H9 (cell line): ENCODE data around the gene SLC16A11. TPM values are rescaled to one million over a fixed set of nuclear protein-coding genes. Genes with fewer than 3 reads are reported as not detected.

Experiments
- DNase-seq: peaks from one replicate; pipeline ENCODE4 v3.0.0-alpha.2; 2017
- H2AFZ ChIP-seq: one replicate; pipeline ENCODE4 v1.6.1; 2013; ENCODE audit warnings: mild to moderate bottlenecking, low read length, control low read depth, moderate library complexity
- H2AK5ac ChIP-seq: 2 replicates; pipeline ENCODE4 v1.6.1; 2013; ENCODE audit warnings: low read length, control low read depth, mixed read lengths; ENCODE audit not compliant: insufficient read length
- H2BK120ac ChIP-seq: one replicate; pipeline ENCODE4 v1.6.1; 2013; ENCODE audit warnings: low read depth, mild to moderate bottlenecking, low read length, control low read depth, inconsistent platforms; ENCODE audit not compliant: poor library complexity, severe bottlenecking
- H2BK12ac ChIP-seq: 2 replicates; pipeline ENCODE4 v1.6.1; 2013; ENCODE audit warnings: low read length, control low read depth, mixed read lengths, low read depth; ENCODE audit not compliant: insufficient read length
- H2BK15ac ChIP-seq: 2 replicates; pipeline ENCODE4 v1.6.1; 2013; ENCODE audit warnings: low read depth, low read length, control low read depth
- H2BK20ac ChIP-seq: one replicate; pipeline ENCODE4 v1.6.1; 2013; ENCODE audit warnings: low read depth, mild to moderate bottlenecking, low read length, control low read depth, inconsistent platforms; ENCODE audit not compliant: poor library complexity, severe bottlenecking
- H2BK5ac ChIP-seq: 2 replicates; pipeline ENCODE4 v1.6.1; 2013; ENCODE audit warnings: low read length, control low read depth, mixed read lengths; ENCODE audit not compliant: insufficient read length
- H3K14ac ChIP-seq: 2 replicates; pipeline ENCODE4 v1.6.1; 2013; ENCODE audit warnings: low read length, control low read depth; ENCODE audit not compliant: insufficient read depth
- H3K18ac ChIP-seq: 2 replicates; pipeline ENCODE4 v1.6.1; 2013; ENCODE audit warnings: low read depth, mild to moderate bottlenecking, mixed read lengths, low read length, control low read depth; ENCODE audit not compliant: insufficient read length
- H3K23ac ChIP-seq: 2 replicates; pipeline ENCODE4 v1.6.1; 2013; ENCODE audit warnings: low read length, control low read depth, mixed read lengths, low read depth; ENCODE audit not compliant: insufficient read length
- H3K23me2 ChIP-seq: 2 replicates; pipeline ENCODE4 v1.6.1; 2013; ENCODE audit warnings: low read depth, mild to moderate bottlenecking, mixed read lengths, low read length, control low read depth; ENCODE audit not compliant: insufficient read length, poor library complexity, severe bottlenecking
- H3K27ac ChIP-seq: 2 replicates; pipeline ENCODE4 v1.5.1; 2013; ENCODE audit warnings: low read length, control low read depth, mixed read lengths, low read depth; ENCODE audit not compliant: insufficient read length
- H3K27me3 ChIP-seq: 2 replicates; pipeline ENCODE4 v1.6.1; 2013; ENCODE audit warnings: low read length, control low read depth, inconsistent platforms; ENCODE audit not compliant: insufficient read depth
- H3K4ac ChIP-seq: 2 replicates; pipeline ENCODE4 v1.6.1; 2013; ENCODE audit warnings: low read depth, mild to moderate bottlenecking, control low read depth, inconsistent platforms, low read length, moderate library complexity
- H3K4me1 ChIP-seq: 2 replicates; pipeline ENCODE4 v1.6.1; 2013; ENCODE audit warnings: low read length, control low read depth, inconsistent platforms; ENCODE audit not compliant: insufficient read depth
- H3K4me2 ChIP-seq: 2 replicates; pipeline ENCODE4 v1.6.1; 2013; ENCODE audit warnings: low read length, control low read depth, mixed read lengths; ENCODE audit not compliant: insufficient read length, insufficient read depth
- H3K56ac ChIP-seq: 2 replicates; pipeline ENCODE4 v1.6.1; 2013; ENCODE audit warnings: low read depth, mild to moderate bottlenecking, mixed read lengths, low read length, control low read depth; ENCODE audit not compliant: insufficient read length
- H3K79me1 ChIP-seq: 2 replicates; pipeline ENCODE4 v1.6.1; 2013; ENCODE audit warnings: low read depth, mild to moderate bottlenecking, moderate library complexity, low read length, control low read depth, inconsistent platforms; ENCODE audit not compliant: insufficient read depth, poor library complexity, severe bottlenecking
- H3K79me2 ChIP-seq: 2 replicates; pipeline ENCODE4 v1.6.1; 2013; ENCODE audit warnings: low read length, control low read depth, inconsistent platforms; ENCODE audit not compliant: insufficient read depth
- H3K9ac ChIP-seq: 2 replicates; pipeline ENCODE4 v1.6.1; 2013; ENCODE audit warnings: low read length, control low read depth, mixed read lengths; ENCODE audit not compliant: insufficient read length; ENCODE audit errors: extremely low read depth
- H3K9me3 ChIP-seq: one replicate; pipeline ENCODE4 v1.6.1; 2013; ENCODE audit warnings: low read depth, low read length, inconsistent platforms; ENCODE audit not compliant: control insufficient read depth
- H3T11ph ChIP-seq: one replicate; pipeline ENCODE4 v1.6.1; 2013; ENCODE audit warnings: mild to moderate bottlenecking, low read length, control low read depth, inconsistent platforms
- H4K20me1 ChIP-seq: one replicate; pipeline ENCODE4 v1.6.1; 2013; ENCODE audit not compliant: control insufficient read depth, insufficient read length, insufficient read depth
- H4K5ac ChIP-seq: 2 replicates; pipeline ENCODE4 v1.6.1; 2013; ENCODE audit warnings: low read depth, mild to moderate bottlenecking, mixed read lengths, low read length, control low read depth; ENCODE audit not compliant: insufficient read length
- H4K8ac ChIP-seq: replicated peaks from 2 replicates; pipeline ENCODE4 v1.6.1; 2013; ENCODE audit warnings: low read length, control low read depth, mixed read lengths, low read depth; ENCODE audit not compliant: insufficient read length
- H4K91ac ChIP-seq: 2 replicates; pipeline ENCODE4 v1.6.1; 2013; ENCODE audit warnings: low read depth, mild to moderate bottlenecking, moderate library complexity, mixed read lengths, low read length, control low read depth; ENCODE audit not compliant: insufficient read length
- H3K27ac Mint-ChIP-seq, 3 experiments: 2 replicates in 2 of 3; 3 replicates in 1 of 3; pipeline ENCODE4 v1.8.0; 2020 to 2021; ENCODE audit warnings: mixed read lengths in 3 of 3, mild to moderate bottlenecking in 1 of 3, moderate library complexity in 1 of 3
- H3K27me3 Mint-ChIP-seq: 2 replicates; pipeline ENCODE4 v1.8.0; 2021; ENCODE audit warnings: low read depth, mild to moderate bottlenecking, moderate library complexity, mixed read lengths
- H3K36me3 Mint-ChIP-seq, 3 experiments: 2 replicates in 2 of 3; 3 replicates in 1 of 3; pipeline ENCODE4 v1.8.0; 2020 to 2021; ENCODE audit warnings: low read depth in 3 of 3, mixed read lengths in 3 of 3; ENCODE audit not compliant: insufficient read depth in 1 of 3
- H3K4me1 Mint-ChIP-seq, 2 experiments: 2 replicates each; pipeline ENCODE4 v1.8.0; 2020; ENCODE audit warnings: mixed read lengths in 2 of 2
- H3K4me3 Mint-ChIP-seq, 2 experiments: 2 replicates in 1 of 2; 3 replicates in 1 of 2; pipeline ENCODE4 v1.8.0; 2020 to 2021; ENCODE audit warnings: mild to moderate bottlenecking in 2 of 2, mixed read lengths in 2 of 2, moderate library complexity in 1 of 2
- H3K9me3 Mint-ChIP-seq, 2 experiments: 2 replicates in 1 of 2; 3 replicates in 1 of 2; pipeline ENCODE4 v1.8.0; 2020; ENCODE audit warnings: mild to moderate bottlenecking in 2 of 2, mixed read lengths in 2 of 2, moderate library complexity in 1 of 2
- WGBS: extraction: QIAGEN DNeasy Blood & Tissue Kit; methylation state at CpG from one replicate; pipeline ENCODE4 v1.1.7; 2013; ENCODE audit warnings: missing lambda C conversion rate, low lambda C conversion rate, mixed read lengths; ENCODE audit not compliant: insufficient read length; ENCODE audit errors: extremely low coverage; 5-methylcytosine and 5-hydroxymethylcytosine counted together
- total RNA-seq: library from RNA; stranded (reverse); gene quantifications from 2 replicates; pipeline ENCODE4 v1.2.1, GENCODE V29; 2021
- TF ChIP-seq, protein P1 (sequence below): fragments of 200-600 bp; sonication (generic); conservative IDR thresholded peaks from 3 replicates; pipeline ENCODE4 v1.8.0; 2021; ENCODE audit warnings: antibody characterized with exemption, mild to moderate bottlenecking

Gene SLC16A11
- total RNA-seq, 1 experiment from 2014 or later, result 0.13 TPM

DNA sequence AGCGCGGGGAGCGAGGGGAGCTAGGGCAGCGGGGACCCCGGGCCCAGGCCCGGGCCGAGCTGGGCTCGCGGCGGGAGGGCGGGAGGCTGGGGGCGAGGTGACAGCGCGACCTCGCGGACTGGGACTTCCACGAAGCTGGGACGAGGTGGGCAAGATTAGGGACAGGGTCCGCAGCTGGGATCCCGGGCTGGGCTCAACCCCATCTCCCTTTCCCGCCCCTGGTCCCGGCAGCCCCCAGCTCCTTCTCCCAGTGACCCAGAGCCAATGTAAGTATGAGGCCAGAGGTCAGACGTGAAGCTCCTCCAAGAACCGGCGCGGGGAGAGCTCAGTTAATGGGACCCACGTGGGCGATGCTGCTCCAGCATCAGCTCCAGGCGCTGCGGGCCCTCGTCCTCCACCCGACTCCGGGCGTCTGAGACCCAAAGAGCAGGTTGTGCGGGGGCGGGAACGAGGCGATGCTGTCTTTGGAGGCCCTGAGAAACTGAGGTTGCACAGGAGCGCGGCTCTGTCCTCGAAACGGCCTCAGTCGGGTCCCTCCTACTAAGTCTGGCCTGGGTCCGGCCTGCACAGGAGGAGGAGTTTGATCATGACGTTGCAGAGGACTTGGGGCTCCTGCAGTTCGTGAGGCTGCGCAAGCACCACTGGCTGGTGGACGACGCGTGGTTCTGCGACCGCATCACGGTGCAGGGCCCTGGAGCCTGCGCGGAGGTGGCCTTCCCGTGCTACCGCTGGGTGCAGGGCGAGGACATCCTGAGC, 47.5 kb downstream of the SLC16A11 start:
- no peak overlapping the region for H2AK5ac ChIP-seq
- TF ChIP-seq, protein P1, sequence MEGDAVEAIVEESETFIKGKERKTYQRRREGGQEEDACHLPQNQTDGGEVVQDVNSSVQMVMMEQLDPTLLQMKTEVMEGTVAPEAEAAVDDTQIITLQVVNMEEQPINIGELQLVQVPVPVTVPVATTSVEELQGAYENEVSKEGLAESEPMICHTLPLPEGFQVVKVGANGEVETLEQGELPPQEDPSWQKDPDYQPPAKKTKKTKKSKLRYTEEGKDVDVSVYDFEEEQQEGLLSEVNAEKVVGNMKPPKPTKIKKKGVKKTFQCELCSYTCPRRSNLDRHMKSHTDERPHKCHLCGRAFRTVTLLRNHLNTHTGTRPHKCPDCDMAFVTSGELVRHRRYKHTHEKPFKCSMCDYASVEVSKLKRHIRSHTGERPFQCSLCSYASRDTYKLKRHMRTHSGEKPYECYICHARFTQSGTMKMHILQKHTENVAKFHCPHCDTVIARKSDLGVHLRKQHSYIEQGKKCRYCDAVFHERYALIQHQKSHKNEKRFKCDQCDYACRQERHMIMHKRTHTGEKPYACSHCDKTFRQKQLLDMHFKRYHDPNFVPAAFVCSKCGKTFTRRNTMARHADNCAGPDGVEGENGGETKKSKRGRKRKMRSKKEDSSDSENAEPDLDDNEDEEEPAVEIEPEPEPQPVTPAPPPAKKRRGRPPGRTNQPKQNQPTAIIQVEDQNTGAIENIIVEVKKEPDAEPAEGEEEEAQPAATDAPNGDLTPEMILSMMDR, result no peak
- H2BK5ac ChIP-seq, result no peak overlapping the region
- peaks cover 8% of the 10 kb centered on the region for H3K23me2 ChIP-seq
- no peak overlapping the region for H4K5ac ChIP-seq
- H3K27me3 Mint-ChIP-seq, result peaks cover 49% of the 10 kb centered on the region
- no peak overlapping the region for H4K8ac ChIP-seq
- peak overlapping the region; percentile 74 to 80; a peak in 4 of 5 replicates for H3K4me3 Mint-ChIP-seq
- WGBS, result no CpG with 5 or more reads among the region's 58 CpGs
- no peak overlapping the region for H2BK20ac ChIP-seq
- no peak overlapping the region for H2BK12ac ChIP-seq
- peaks cover 2% of the 10 kb centered on the region; the same call in 1 of the 2 replicates for H3K27me3 ChIP-seq
- H3K79me1 ChIP-seq, result no peaks in the 10 kb centered on the region
- H3K27ac Mint-ChIP-seq, result no peak overlapping the region
- peaks cover 13 to 39% (median 16%) of the 10 kb centered on the region in 3 experiments; a peak in 6 of 7 replicates for H3K36me3 Mint-ChIP-seq
- H3K4me1 ChIP-seq, result no peaks in the 10 kb centered on the region
- no peaks in the 10 kb centered on the region for H3K79me2 ChIP-seq
- no peaks in the 10 kb centered on the region for H3K9me3 ChIP-seq
- no peak overlapping the region for H3K9ac ChIP-seq
- no peaks in the 10 kb centered on the region for H3K9me3 Mint-ChIP-seq
- H4K91ac ChIP-seq, result no peak overlapping the region
- H3T11ph ChIP-seq, result no peak overlapping the region
- no peak overlapping the region for H3K18ac ChIP-seq
- no peak overlapping the region for H2BK120ac ChIP-seq
- H3K27ac ChIP-seq, result no peak overlapping the region
- peaks cover 2 to 4% of the 10 kb centered on the region in 2 experiments; a peak in 3 of 4 replicates for H3K4me1 Mint-ChIP-seq
- peak overlapping the region; percentile 52 for H3K4me2 ChIP-seq
- H3K23ac ChIP-seq, result no peak overlapping the region
- H3K14ac ChIP-seq, result no peak overlapping the region
- no peak overlapping the region for H3K4ac ChIP-seq
- DNase-seq, result peak; percentile 77
- no peak overlapping the region for H2AFZ ChIP-seq
- no peak overlapping the region for H2BK15ac ChIP-seq
- no peaks in the 10 kb centered on the region for H4K20me1 ChIP-seq
- no peak overlapping the region for H3K56ac ChIP-seq
